Tibial nerve (tissue), 4 donors: ENCODE results near the gene UBE2L5. TPM values are rescaled to one million over a fixed set of nuclear protein-coding genes. Genes with fewer than 3 reads are reported as not detected.

ENCODE experiments used
- DNase-seq, 2 donors: peaks; one replicate each; pipeline ENCODE4 v3.0.0-alpha.2; 2019; ENCODE audit warnings: low spot score in 2 of 2
- H3K27ac ChIP-seq, 4 donors: fragments of 200-600 bp; sonication (generic) in 3 of 4; one replicate each; pipeline ENCODE4 v1.5.1; 2017 to 2019; ENCODE audit warnings: mild to moderate bottlenecking in 1 of 4
- H3K27me3 ChIP-seq, 2 donors: fragments of 200-600 bp; sonication (generic) in 1 of 2; one replicate each; pipeline versions ENCODE4 v1.5.1 to v1.6.0; 2017 to 2019
- H3K36me3 ChIP-seq, 3 donors: fragments of 200-600 bp; sonication (generic); one replicate each; pipeline ENCODE4 v1.5.1; 2018 to 2019
- H3K4me1 ChIP-seq, 4 donors: fragments of 200-600 bp; sonication (generic) in 3 of 4; one replicate each; pipeline ENCODE4 v1.5.1; 2017 to 2019
- H3K4me3 ChIP-seq, 4 donors: fragments of 200-600 bp; sonication (generic) in 3 of 4; one replicate each; pipeline ENCODE4 v1.5.1; 2017 to 2019; ENCODE audit warnings: mild to moderate bottlenecking in 1 of 4, moderate library complexity in 1 of 4
- H3K9me3 ChIP-seq, 4 donors: fragments of 200-600 bp; sonication (generic) in 3 of 4; one replicate each; pipeline ENCODE4 v1.5.1; 2017 to 2019
- CTCF ChIP-seq, 5 experiments: fragments of 200-600 bp in 3 of 5; fragments of 450-650 bp in 2 of 5; sonication (generic) in 3 of 5; IDR thresholded peaks; one replicate each; pipeline ENCODE4 v1.5.1; 2016 to 2019; ENCODE audit warnings: antibody characterized with exemption in 5 of 5, mild to moderate bottlenecking in 3 of 5, moderate library complexity in 2 of 5
- EP300 ChIP-seq, 2 donors: sonication (generic); formaldehyde crosslinking; IDR thresholded peaks; one replicate each; pipeline ENCODE4 v1.6.1; 2017; ENCODE audit warnings: antibody characterized with exemption in 2 of 2, mild to moderate bottlenecking in 1 of 2
- POLR2A ChIP-seq, 2 donors: fragments of 450-650 bp; IDR thresholded peaks; one replicate each; pipeline ENCODE4 v1.6.1; 2017; ENCODE audit warnings: antibody characterized with exemption in 2 of 2, mild to moderate bottlenecking in 2 of 2, moderate library complexity in 2 of 2
- WGBS, 2 donors: methylation state at CpG; one replicate each; pipeline ENCODE4 v1.1.5; 2018; 5-methylcytosine and 5-hydroxymethylcytosine counted together
- total RNA-seq, 4 donors: library from RNA; depleted of rRNA; stranded (reverse); fragments of >200 nt; gene quantifications; one replicate each; pipeline ENCODE4 v1.1.0, GENCODE V29; 2016

The UBE2L5 gene
- total RNA-seq, 4 donors from 2014 or later, result not detected

- peak overlapping the region in 2 of 4 donors; percentile 90 to 94 for H3K27ac ChIP-seq
- no peak for TF ChIP-seq CTCF (IDR thresholded peaks at IDR 0.05)
- no peak for TF ChIP-seq POLR2A (IDR thresholded peaks at IDR 0.05)
- no peak for TF ChIP-seq EP300 (IDR thresholded peaks at IDR 0.05)
- 77 to 79% methylated on average over 8 of the region's 8 CpGs for WGBS, 2 donors
- no peak for DNase-seq
- H3K36me3 ChIP-seq, result no peaks in the 10 kb centered on the region
- H3K27me3 ChIP-seq, result no peaks in the 10 kb centered on the region
- no peaks in the 10 kb centered on the region for H3K9me3 ChIP-seq
- H3K4me3 ChIP-seq, result no peak overlapping the region
- H3K4me1 ChIP-seq, result peaks cover 0 to 9% (median 2%) of the 10 kb centered on the region in 4 donors
These were observed 25.7 kb upstream of the UBE2L5 start for GRCh38 chr13:30396434-30397075.

- Histone ChIP-seq H3K4me1 (peaks cover 0 to 9% (median 2%) of the 10 kb centered on the region in 4 donors), H3K9me3 (no peaks in the 10 kb centered on the region), H3K4me3 (no peak overlapping the region), H3K36me3 (no peaks in the 10 kb centered on the region), H3K27ac (peak overlapping the region in 1 of 4 donors; percentile 20), H3K27me3 (no peaks in the 10 kb centered on the region)
- DNase-seq, result no peak
- no peak for TF ChIP-seq POLR2A (IDR thresholded peaks at IDR 0.05)
- no peak for TF ChIP-seq CTCF (IDR thresholded peaks at IDR 0.05)
- no peak for TF ChIP-seq EP300 (IDR thresholded peaks at IDR 0.05)
- 63 to 75% methylated on average over 7 of the region's 7 CpGs for WGBS, 2 donors
These were observed 23.7 kb upstream of the UBE2L5 start for GRCh38 chr13:30398601-30399072.

- no peaks in the 10 kb centered on the region for H3K9me3 ChIP-seq
- no peaks in the 10 kb centered on the region for H3K36me3 ChIP-seq
- no peaks in the 10 kb centered on the region for H3K27me3 ChIP-seq
- no peak for DNase-seq
- no peak for TF ChIP-seq EP300 (IDR thresholded peaks at IDR 0.05)
- TF ChIP-seq POLR2A (IDR thresholded peaks at IDR 0.05), result no peak
- TF ChIP-seq CTCF (IDR thresholded peaks at IDR 0.05), result no peak
- H3K27ac ChIP-seq, result no peak overlapping the region
- H3K4me1 ChIP-seq, result peaks cover 0 to 4% (median 0%) of the 10 kb centered on the region in 4 donors
- H3K4me3 ChIP-seq, result no peak overlapping the region
- WGBS, 2 donors, result 96 to 100% methylated on average over 2 of the region's 2 CpGs
These were observed 21.9 kb upstream of the UBE2L5 start for GRCh38 chr13:30400376-30400775.

GRCh38 chr13:30401347-30401746 is 20.9 kb upstream of the UBE2L5 start:
- no peak for DNase-seq
- H3K27ac ChIP-seq, result no peak overlapping the region
- no peaks in the 10 kb centered on the region for H3K27me3 ChIP-seq
- no peak overlapping the region for H3K4me3 ChIP-seq
- TF ChIP-seq EP300 (IDR thresholded peaks at IDR 0.05), result no peak
- TF ChIP-seq POLR2A (IDR thresholded peaks at IDR 0.05), result no peak
- no peak for TF ChIP-seq CTCF (IDR thresholded peaks at IDR 0.05)
- H3K9me3 ChIP-seq, result no peaks in the 10 kb centered on the region
- 88 to 93% methylated on average over 5 of the region's 5 CpGs for WGBS, 2 donors
- H3K4me1 ChIP-seq, result peaks cover 0 to under 1% (median 0%) of the 10 kb centered on the region in 4 donors
- H3K36me3 ChIP-seq, result no peaks in the 10 kb centered on the region

GRCh38 chr13:30403456-30403855 is 18.8 kb upstream of the UBE2L5 start:
- H3K27me3 ChIP-seq, result no peaks in the 10 kb centered on the region
- DNase-seq, result no peak
- 83 to 87% methylated on average over 6 of the region's 6 CpGs for whole genome bisulfite sequencing, 2 donors
- no peaks in the 10 kb centered on the region for H3K36me3 ChIP-seq
- H3K27ac ChIP-seq, result no peak overlapping the region
- H3K9me3 ChIP-seq, result no peaks in the 10 kb centered on the region
- no peak for TF ChIP-seq CTCF (IDR thresholded peaks at IDR 0.05)
- no peak for TF ChIP-seq POLR2A (IDR thresholded peaks at IDR 0.05)
- no peak for TF ChIP-seq EP300 (IDR thresholded peaks at IDR 0.05)
- H3K4me1 ChIP-seq, result peaks cover 0 to 7% (median 3%) of the 10 kb centered on the region in 4 donors
- H3K4me3 ChIP-seq, result no peak overlapping the region
